Mammary epithelial cell (primary cell): ENCODE measurements around the gene MTCL1.

Source experiments
- CTCF ChIP-seq, 2 donors: IDR thresholded peaks in 1 of 2; conservative IDR thresholded peaks in 1 of 2; 2 replicates each; pipeline ENCODE4 v1.5.1; 2011 to 2012; ENCODE audit warnings: inconsistent platforms in 2 of 2, low read length in 2 of 2, mild to moderate bottlenecking in 2 of 2, control low read depth in 1 of 2, low read depth in 1 of 2; ENCODE audit not compliant: insufficient read depth in 1 of 2; ENCODE audit errors: extremely low read depth in 1 of 2
- EZH2 ChIP-seq: IDR thresholded peaks from 2 replicates; pipeline ENCODE4 v1.6.1; 2012; ENCODE audit warnings: low read length, inconsistent platforms, borderline replicate concordance

- TF ChIP-seq CTCF (conservative IDR thresholded peaks at IDR 0.05 in 1 of 2, IDR thresholded peaks at IDR 0.05 in 1 of 2; ENCODE audit: extremely low read depth in 1 of 2, insufficient read depth in 1 of 2, low read depth in 1 of 2, low read length in 2 of 2) (no peak), EZH2 (no peak)
Observed at GRCh38 chr18:8701546-8702118, 3.7 kb upstream of the MTCL1 start.
